GM21723 (cell line): ENCODE data around the gene ZNF280B.
"Not testable (repeated sequence)": the region's sequence is repeated elsewhere in the genome, so short reads cannot be mapped to it uniquely, and the experiment has no call there.

Experiments used
- ATAC-seq: cut with Tn5 transposase; IDR thresholded peaks from one replicate; pipeline ENCODE4 v1.9.1; 2021; ENCODE audit warnings: mild to moderate bottlenecking, moderate library complexity; ENCODE audit not compliant: unreplicated experiment

ZNF280B gene

DNA sequence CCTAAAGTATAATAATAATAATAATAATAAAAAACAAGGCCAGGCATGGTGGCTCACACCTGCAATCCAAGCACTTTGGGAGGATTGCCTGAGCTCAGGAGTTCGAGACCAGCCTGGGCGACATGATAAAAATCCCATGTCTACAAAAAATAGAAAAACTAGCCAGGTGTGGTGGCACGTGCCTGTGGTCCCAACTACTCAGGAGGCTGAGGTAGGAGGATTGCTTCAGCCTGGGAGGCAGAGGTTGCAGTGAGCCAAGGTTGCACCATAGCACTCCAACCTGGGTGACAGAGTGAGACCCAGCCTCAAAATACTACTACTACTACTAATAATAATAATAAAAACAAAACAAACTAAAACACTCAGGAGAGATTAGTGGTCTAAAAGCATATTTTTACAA is 27.1 kb upstream of the ZNF280B start:
- no peak for ATAC-seq

DNA sequence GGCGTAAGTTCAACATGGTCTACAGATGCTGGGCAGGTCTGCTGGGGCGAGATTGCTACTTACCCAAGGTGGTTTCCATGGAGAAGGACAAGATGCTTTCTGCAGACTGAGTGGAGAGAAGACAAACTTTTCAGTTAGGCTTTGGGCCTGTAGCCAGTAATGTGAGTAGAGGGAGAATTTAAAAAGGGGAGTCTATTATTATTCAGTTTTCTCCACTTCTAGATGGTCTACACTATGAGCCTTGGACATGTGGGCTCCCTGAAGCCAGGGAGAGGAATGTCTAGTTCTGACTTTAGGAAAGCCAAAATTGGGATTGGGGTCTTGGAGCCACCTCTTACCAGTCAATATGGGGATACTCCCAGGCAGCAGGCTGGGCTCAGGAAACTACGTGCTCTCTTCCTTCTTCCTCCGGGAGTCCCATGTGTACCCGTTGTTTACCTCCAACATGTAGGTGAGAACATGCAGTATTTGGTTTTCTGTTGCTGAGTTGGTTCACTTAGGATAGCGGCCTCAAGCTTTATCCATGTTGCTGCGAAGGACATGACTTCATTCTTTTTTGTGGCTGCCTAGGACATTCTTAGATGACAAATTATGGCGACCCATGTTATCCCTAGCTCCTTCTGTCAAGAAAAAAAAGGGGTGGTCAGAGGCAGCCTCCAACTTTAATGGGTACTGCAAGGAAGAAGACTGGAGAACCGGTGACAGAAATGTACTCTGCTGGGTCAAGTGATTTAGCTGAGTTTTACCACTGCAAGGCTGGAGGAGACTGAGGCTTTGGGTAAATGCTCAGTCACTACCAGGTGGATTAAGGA is 26.3 kb upstream of the ZNF280B start:
- no peak for ATAC-seq

DNA sequence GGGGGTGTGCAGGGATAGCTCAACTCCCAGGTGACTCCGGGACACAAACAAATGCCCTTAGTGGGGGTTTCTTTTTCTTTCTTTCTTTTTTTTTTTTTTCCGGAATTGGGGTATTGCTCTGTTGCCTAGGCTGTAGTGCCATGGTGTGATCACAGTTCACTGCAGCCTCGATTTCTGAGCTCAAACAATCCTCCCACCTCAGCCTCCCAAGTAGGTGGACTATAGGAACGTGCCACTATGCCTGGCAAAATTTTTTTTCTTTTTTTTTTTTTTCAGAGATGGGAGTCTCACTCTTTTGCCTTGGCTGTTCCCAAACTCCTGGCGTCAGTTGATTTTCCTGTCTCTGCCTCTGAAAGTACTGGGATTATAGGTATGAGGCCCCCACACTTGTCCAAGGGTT is 25.3 kb upstream of the ZNF280B start:
- ATAC-seq, result no peak

- no peak for ATAC-seq
Observed at GRCh38 chr22:22533417-22533816, 24.9 kb upstream of the ZNF280B start.

- ATAC-seq, result not testable (repeated sequence)
Observed at GRCh38 chr22:22532547-22533071, 24.1 kb upstream of the ZNF280B start.

DNA sequence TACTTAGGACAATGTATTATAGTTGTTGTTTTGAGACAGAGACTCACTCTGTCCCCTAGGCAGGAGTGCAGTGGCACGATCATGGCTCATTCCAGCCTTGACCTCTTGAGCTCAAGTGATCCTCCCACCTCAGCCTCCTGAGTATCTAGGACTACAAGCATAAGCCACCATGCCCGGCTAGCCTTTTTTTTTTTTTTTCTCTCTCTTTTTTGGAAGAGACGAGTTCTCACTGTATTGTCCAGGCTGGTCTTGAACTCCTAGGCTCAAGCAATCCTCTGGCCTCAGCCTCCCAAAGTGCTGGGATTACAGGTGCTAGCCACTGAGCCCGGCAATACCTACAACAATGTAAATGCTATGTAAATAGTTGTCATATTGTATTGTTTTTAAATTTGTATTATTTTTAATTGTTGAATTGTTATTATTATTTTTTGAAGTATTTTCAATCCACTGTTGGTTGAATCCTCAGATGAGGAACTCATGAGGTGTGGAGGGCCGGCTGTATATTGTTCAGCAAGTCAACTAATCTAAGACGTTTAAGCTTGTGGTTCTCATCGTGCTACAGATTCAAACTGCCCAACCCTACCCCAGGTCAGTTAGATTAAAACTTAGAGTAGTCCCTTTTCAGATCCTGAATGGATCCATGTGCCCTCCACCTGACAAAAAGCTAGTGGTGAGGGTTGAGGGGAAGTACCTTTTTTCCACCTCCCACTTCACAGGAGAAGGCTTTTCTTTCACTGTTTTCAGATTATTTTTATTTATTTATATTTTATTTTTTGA is 23.4 kb upstream of the ZNF280B start:
- no peak for ATAC-seq

- ATAC-seq, result no peak
Observed at GRCh38 chr22:22528780-22529179, 20.2 kb upstream of the ZNF280B start.

DNA sequence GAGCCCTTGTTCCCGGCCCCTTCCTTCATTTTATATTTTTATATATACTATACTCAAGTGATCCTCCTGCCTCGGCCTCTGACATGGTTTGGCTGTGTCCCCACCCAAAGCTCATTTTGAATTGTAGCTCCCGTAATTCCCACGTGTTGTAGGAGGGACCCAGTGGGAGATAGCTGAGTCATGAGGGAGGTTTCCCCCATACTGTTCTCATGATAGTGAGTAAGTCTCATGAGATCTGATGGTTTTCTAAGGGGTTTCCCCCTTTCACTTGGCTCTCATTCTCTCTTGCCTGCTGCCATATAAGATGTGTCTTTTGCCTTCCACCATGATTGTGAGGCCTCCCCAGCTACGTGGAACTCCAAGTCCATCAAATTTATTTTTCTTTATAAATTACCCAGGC is 18.8 kb upstream of the ZNF280B start:
- ATAC-seq, result no peak

- ATAC-seq, result no peak
Observed at GRCh38 chr22:22526125-22526912, 17.8 kb upstream of the ZNF280B start.

DNA sequence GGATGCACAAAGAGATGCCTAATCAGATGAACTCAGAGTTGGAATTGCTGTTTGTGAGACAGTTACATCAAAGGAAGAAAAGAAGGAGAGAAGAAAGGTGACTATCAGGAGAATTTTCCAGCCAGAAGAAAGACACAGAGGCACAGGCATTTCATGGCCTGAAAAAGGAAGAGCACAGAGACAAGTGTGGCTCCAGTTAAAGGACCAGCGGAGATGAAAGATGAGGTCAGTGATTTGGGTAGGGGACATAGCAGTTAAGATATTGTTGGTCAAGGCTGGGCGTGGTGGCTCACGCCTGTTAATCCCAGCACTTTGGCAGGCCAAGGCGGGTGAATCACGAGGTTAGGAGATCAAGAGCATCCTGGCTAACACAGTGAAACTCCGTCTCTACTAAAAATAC is 15.0 kb upstream of the ZNF280B start:
- ATAC-seq, result no peak

DNA sequence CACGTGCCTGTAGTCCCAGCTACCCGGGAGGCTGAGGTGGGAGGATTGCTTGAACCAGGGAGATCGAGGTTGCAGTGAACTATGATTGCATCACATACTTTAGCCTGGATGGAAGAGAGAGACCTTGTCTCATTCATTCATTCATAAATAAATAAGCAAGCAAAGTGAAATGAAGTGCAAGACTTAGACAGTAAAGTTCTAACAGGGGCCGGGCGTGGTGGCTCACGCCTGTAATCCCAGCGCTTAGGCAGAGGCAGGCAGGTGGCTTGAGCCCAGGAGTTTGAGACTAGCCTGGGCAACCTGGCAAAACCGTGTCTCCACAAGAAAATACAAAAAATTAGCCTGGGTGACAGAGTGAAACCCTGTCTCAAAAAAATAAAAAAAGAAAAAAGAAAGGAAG is 13.1 kb upstream of the ZNF280B start:
- ATAC-seq, result no peak

GRCh38 chr22:22520667-22521602 is 12.4 kb upstream of the ZNF280B start:
- ATAC-seq, result no peak

- no peak for ATAC-seq
Observed at GRCh38 chr22:22520020-22520656, 11.6 kb upstream of the ZNF280B start, which contains the start of gene ZNF280A. ZNF280A (minus strand) TSS chr22:22520270; CDS start chr22:22515630, 4,640 bp downstream.

GRCh38 chr22:22519591-22519990 is 11.0 kb upstream of the ZNF280B start:
- ATAC-seq, result no peak

- ATAC-seq, result no peak
Observed at GRCh38 chr22:22516992-22517391, 8.4 kb upstream of the ZNF280B start.

GRCh38 chr22:22515890-22516289 is 7.3 kb upstream of the ZNF280B start:
- no peak for ATAC-seq

DNA sequence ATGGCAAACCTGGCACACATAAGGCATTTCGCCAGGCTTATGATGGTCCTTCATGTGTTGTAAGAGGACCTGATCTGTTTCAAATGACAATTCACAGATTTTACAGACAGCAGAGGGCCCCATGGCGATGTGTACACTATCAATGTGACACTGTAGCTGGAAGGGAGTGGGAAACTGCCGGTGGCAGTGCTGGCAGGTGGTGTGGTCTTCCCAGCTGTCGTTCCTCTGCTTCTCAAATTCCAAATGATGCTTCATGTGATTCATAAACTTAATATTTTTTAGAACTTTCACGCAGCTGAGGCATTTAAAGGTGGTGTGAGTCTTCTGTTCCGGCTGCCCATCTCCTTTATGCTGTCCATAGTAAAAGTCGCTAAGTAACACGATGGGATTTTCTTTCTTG is 5.9 kb upstream of the ZNF280B start:
- not testable (repeated sequence) for ATAC-seq

GRCh38 chr22:22513619-22514018 is 5.1 kb upstream of the ZNF280B start:
- no peak for ATAC-seq

DNA sequence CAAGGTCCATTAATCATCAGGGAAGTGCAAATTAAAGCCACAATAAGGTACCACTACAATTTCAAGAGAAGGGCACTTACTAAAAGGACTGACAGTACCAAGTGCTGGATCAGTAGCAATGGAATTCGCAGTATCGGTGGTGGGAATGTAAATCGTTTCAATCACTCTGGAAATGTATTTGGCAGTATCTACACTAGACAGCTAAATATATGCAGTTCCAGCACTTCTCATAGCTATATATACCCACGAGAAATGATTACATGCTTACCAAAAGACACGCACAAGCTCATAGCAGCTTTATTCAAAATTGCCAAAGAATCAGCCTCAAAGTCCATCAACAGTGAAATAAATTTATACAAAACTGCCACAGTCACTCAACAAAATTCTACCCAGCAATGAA is 4.4 kb upstream of the ZNF280B start:
- ATAC-seq, result no peak
